ENCODE measurements around the gene NT5C3A. TPM values are rescaled to one million over a fixed set of nuclear protein-coding genes. Genes with fewer than 3 reads are reported as not detected.

NT5C3A gene
- total and polyA plus RNA-seq, 2 experiments from 2014 or later, result 28.5 to 45.8 TPM

GRCh38 chr7:33048257-33048656 is 14.3 kb downstream of the NT5C3A start:
- H2AFZ ChIP-seq, result no peak overlapping the region
- no peak for TF ChIP-seq ZNF462 (CRISPR knock-in tag; IDR thresholded peaks at IDR 0.05)
- no peak for TF ChIP-seq ZNF331 (CRISPR knock-in tag; IDR thresholded peaks at IDR 0.05; ENCODE audit: low read depth)
- TF ChIP-seq STAT1 (IDR thresholded peaks at IDR 0.05; ENCODE audit: unreplicated experiment), result no peak
- no peak for TF ChIP-seq EZH2phosphoT487 (IDR thresholded peaks at IDR 0.05; ENCODE audit: unreplicated experiment)
- no peak for TF ChIP-seq NANOG (IDR thresholded peaks at IDR 0.05; ENCODE audit: borderline replicate concordance)
- TF ChIP-seq JUNB (IDR thresholded peaks at IDR 0.05; ENCODE audit: unreplicated experiment), result no peak
- no peak for TF ChIP-seq CREB1 (CRISPR knock-in tag; IDR thresholded peaks at IDR 0.05; ENCODE audit: low read depth)
- no peak for TF ChIP-seq CTCF (conservative IDR thresholded peaks at IDR 0.05; ENCODE audit: low read depth in 2 of 2)
- no peak for TF ChIP-seq REST (IDR thresholded peaks at IDR 0.05; ENCODE audit: unreplicated experiment)
- no peak for TF ChIP-seq POLR2AphosphoS5 (IDR thresholded peaks at IDR 0.05; ENCODE audit: low read depth)
- no peak for TF ChIP-seq ZNF114 (CRISPR knock-in tag; IDR thresholded peaks at IDR 0.05)
- TF ChIP-seq ETS1 (IDR thresholded peaks at IDR 0.05), result no peak
- no peak for TF ChIP-seq EZH2 (IDR thresholded peaks at IDR 0.05; ENCODE audit: low read depth, unreplicated experiment)
- H3K36me3 Mint-ChIP-seq (ENCODE audit: low read depth), result peaks cover 3% of the 10 kb centered on the region
- no peak overlapping the region for H3K4me3 Mint-ChIP-seq
- no peak for ATAC-seq
- H3K27me3 Mint-ChIP-seq (ENCODE audit: insufficient read depth, low read depth, poor library complexity), result no peaks in the 10 kb centered on the region
- no peaks in the 10 kb centered on the region; the same call in 1 of the 2 replicates for H3K4me1 ChIP-seq (ENCODE audit: insufficient read depth)
- peaks cover 99% of the 10 kb centered on the region for H3K79me2 ChIP-seq (replicated peaks; ENCODE audit: insufficient read depth)
- peaks cover 8% of the 10 kb centered on the region for H3K4me1 Mint-ChIP-seq
- no peaks in the 10 kb centered on the region for H3F3A ChIP-seq (replicated peaks; ENCODE audit: low read depth)
- DNase-seq (ENCODE audit: low spot score), result no peak
- no peak overlapping the region for H3K27ac Mint-ChIP-seq
- no peak overlapping the region for H3K4me2 ChIP-seq
- no peak overlapping the region for H3K27ac ChIP-seq (ENCODE audit: low read depth)
- no peaks in the 10 kb centered on the region for H3K36me3 ChIP-seq (ENCODE audit: insufficient read depth)
- H3K9me2 ChIP-seq (ENCODE audit: insufficient read depth), result no peaks in the 10 kb centered on the region
- H3K9me3 Mint-ChIP-seq, result no peaks in the 10 kb centered on the region
- no peak overlapping the region for H3K4me3 ChIP-seq
- H3K27me3 ChIP-seq (ENCODE audit: insufficient read depth), result no peaks in the 10 kb centered on the region
- peaks cover 42% of the 10 kb centered on the region for H4K20me1 ChIP-seq (replicated peaks; ENCODE audit: insufficient read depth)

Measured in GM23338 (cell line).